Gastrocnemius medialis (tissue), 4 donors: ENCODE results near the gene OR1K1. TPM values are rescaled to one million over a fixed set of nuclear protein-coding genes. Genes with fewer than 3 reads are reported as not detected.

Experiments
- ATAC-seq, 2 donors: fragments of 150-250 bp; one replicate each; pipeline ENCODE4 v1.9.1; 2016
- DNase-seq, 2 donors: peaks; one replicate each; pipeline ENCODE4 v3.0.0-alpha.2; 2019
- H3K27ac ChIP-seq, 4 donors: fragments of 200-600 bp; sonication (generic); 1 replicate in 1 of 4; 2 replicates in 3 of 4; pipeline ENCODE4 v1.5.1; 2016 to 2018; ENCODE audit warnings: mild to moderate bottlenecking in 2 of 4, moderate library complexity in 1 of 4
- H3K27me3 ChIP-seq, 3 donors: fragments of 200-600 bp; sonication (generic) in 2 of 3; 1 replicate in 1 of 3; 2 replicates in 2 of 3; pipeline versions ENCODE4 v1.5.1 to v1.6.0; 2016 to 2019; ENCODE audit warnings: mild to moderate bottlenecking in 1 of 3, moderate library complexity in 1 of 3
- H3K36me3 ChIP-seq, 2 donors: fragments of 200-600 bp; sonication (generic) in 1 of 2; one replicate each; pipeline ENCODE4 v1.5.1; 2017 to 2018
- H3K4me1 ChIP-seq, 2 donors: fragments of 200-600 bp; sonication (generic) in 1 of 2; one replicate each; pipeline ENCODE4 v1.5.1; 2016 to 2017; ENCODE audit warnings: mild to moderate bottlenecking in 2 of 2
- H3K4me3 ChIP-seq, 4 donors: fragments of 200-600 bp; sonication (generic) in 3 of 4; 1 replicate in 1 of 4; 2 replicates in 3 of 4; pipeline ENCODE4 v1.5.1; 2016 to 2019; ENCODE audit warnings: mild to moderate bottlenecking in 2 of 4
- H3K9me3 ChIP-seq, 3 donors: fragments of 200-600 bp; sonication (generic) in 2 of 3; 1 replicate in 1 of 3; 2 replicates in 2 of 3; pipeline ENCODE4 v1.5.1; 2016 to 2019
- CTCF ChIP-seq, 5 experiments: fragments of 450-650 bp in 3 of 5; fragments of 200-600 bp in 2 of 5; sonication (generic) in 2 of 5; IDR thresholded peaks in 4 of 5; conservative IDR thresholded peaks in 1 of 5; 1 replicate in 4 of 5; 2 replicates in 1 of 5; pipeline ENCODE4 v1.5.1; 2016 to 2019; ENCODE audit warnings: antibody characterized with exemption in 5 of 5, mild to moderate bottlenecking in 3 of 5, moderate library complexity in 3 of 5
- POLR2A ChIP-seq, 2 donors: fragments of 450-650 bp; IDR thresholded peaks; one replicate each; pipeline ENCODE4 v1.6.1; 2017; ENCODE audit warnings: antibody characterized with exemption in 2 of 2, mild to moderate bottlenecking in 2 of 2, moderate library complexity in 2 of 2
- in situ Hi-C, 4 donors: fragments of 200-750 bp; cut with MboI; loops; one replicate each; pipeline versions ENCODE4 v1.15.0 to v1.8.0; 2017; ENCODE audit warnings: low sequenced_read_pairs in 4 of 4
- intact Hi-C: fragments of 100-400 bp; cut with DNase I; formaldehyde crosslinking; loops from one replicate; pipeline ENCODE4 v1.15.1; 2023; ENCODE audit warnings: low total_unique reads
- total RNA-seq, 4 donors: library from RNA; depleted of rRNA; stranded (reverse); fragments of >200 nt; gene quantifications; one replicate each; pipeline versions ENCODE4 v1.1.0 to v1.2.3, GENCODE V29; 2016

Gene OR1K1
- total RNA-seq, 4 donors from 2014 or later = not detected

DNA sequence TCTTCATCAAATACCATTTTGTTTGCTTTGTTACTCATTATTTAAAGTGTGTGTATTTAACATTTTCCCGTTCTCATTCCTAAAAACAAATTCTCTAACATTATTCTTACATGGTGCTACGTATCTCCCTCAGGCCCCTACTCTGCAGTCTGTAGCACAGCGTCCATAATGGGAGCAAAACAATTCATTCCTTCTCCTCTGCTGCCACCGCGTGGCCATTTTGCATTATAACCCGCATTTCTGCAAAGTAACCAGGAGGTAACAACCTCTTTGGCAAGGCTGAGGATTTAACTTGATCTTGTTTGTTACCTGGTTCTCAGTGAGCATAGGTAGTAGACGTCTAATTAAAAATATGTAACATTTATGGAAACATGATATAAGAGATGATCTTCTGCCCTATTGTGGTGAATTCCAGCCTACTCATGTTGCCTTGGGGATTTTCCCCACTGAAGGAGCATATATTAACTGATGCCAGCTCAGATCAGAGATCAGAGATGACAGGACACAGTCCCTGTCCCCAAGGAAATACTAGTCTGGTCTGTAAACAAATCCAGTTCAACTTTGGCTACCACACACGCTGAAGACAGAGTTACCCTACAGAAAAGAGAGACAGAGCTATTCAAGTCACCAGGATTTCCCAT is 10.5 kb downstream of the OR1K1 start:
- DNase-seq = peak; percentile 35 to 62
- TF ChIP-seq POLR2A (IDR thresholded peaks at IDR 0.05) (no peak), CTCF (IDR thresholded peaks at IDR 0.05 in 4 of 5, conservative IDR thresholded peaks at IDR 0.05 in 1 of 5) (peak; percentile 74 to 80 (median 77))
- in situ Hi-C loops = loop anchor here (5.0 to 25.0 kb wide), 7 partner anchors 343 to 698 kb away; partner anchors contain the start of gene PTGS1 (in 1 of the 4)

GRCh38 chr9:122812736-122813135 is 12.8 kb downstream of the OR1K1 start:
- no peak for ATAC-seq
- Histone ChIP-seq H3K4me3 (no peak overlapping the region), H3K27ac (no peak overlapping the region), H3K4me1 (no peaks in the 10 kb centered on the region), H3K36me3 (no peaks in the 10 kb centered on the region), H3K27me3 (no peaks in the 10 kb centered on the region), H3K9me3 (no peaks in the 10 kb centered on the region)
- intact Hi-C loops = loop anchor here (10.0 kb wide), 1 partner anchor 688 kb away; no protein-coding TSS in a partner anchor
- no peak for DNase-seq
- no peak for TF ChIP-seq CTCF (IDR thresholded peaks at IDR 0.05 in 4 of 5, conservative IDR thresholded peaks at IDR 0.05 in 1 of 5)
- no peak for TF ChIP-seq POLR2A (IDR thresholded peaks at IDR 0.05)
- in situ Hi-C loops = loop anchor here (5.0 to 25.0 kb wide), 7 partner anchors 345 to 700 kb away; partner anchors contain the start of gene PTGS1 (in 1 of the 4)

More for the DNA sequence above, 10.5 kb downstream of the OR1K1 start:
- H3K36me3 ChIP-seq = no peaks in the 10 kb centered on the region
- H3K9me3 ChIP-seq = no peaks in the 10 kb centered on the region
- ATAC-seq = peak; percentile 89 to 94
- H3K27ac ChIP-seq = no peak overlapping the region
- intact Hi-C loops = loop anchor here (1.0 to 10.0 kb wide), 3 partner anchors 345 to 711 kb away; no protein-coding TSS in a partner anchor
- no peak overlapping the region for H3K4me3 ChIP-seq
- no peaks in the 10 kb centered on the region for H3K27me3 ChIP-seq
- no peaks in the 10 kb centered on the region for H3K4me1 ChIP-seq

DNA sequence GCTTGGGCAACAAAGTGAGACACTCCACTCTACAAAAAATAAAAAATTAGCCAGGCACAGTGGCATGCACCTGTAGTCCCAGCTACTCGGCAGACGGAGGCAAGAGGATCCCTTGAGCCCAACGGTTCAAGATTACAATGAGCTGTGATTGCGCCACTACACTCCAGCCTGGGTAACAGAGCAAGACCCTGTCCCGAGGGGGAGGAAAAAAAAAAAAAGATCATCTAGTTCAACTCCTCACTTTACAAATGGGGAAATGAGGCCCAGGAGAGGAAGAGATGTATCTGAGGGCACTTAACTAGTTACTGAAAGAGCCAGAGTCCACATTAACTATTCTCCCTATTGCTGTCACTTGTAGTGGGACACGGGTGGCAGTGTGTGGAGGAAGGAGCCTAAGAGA is 14.6 kb downstream of the OR1K1 start:
- H3K9me3 ChIP-seq = no peaks in the 10 kb centered on the region
- no peak for DNase-seq
- H3K36me3 ChIP-seq = no peaks in the 10 kb centered on the region
- H3K4me1 ChIP-seq = peaks cover 0 to 5% of the 10 kb centered on the region in 2 donors
- H3K4me3 ChIP-seq = no peak overlapping the region
- no peak for ATAC-seq
- H3K27me3 ChIP-seq = no peaks in the 10 kb centered on the region
- no peak overlapping the region for H3K27ac ChIP-seq
- in situ Hi-C loops (loop anchor here (5.0 to 25.0 kb wide), 7 partner anchors 347 to 702 kb away; partner anchors contain the start of gene PTGS1 (in 1 of the 4)), intact Hi-C loops (loop anchor here (10.0 kb wide), 1 partner anchor 690 kb away; no protein-coding TSS in a partner anchor)
- TF ChIP-seq POLR2A (IDR thresholded peaks at IDR 0.05) (no peak), CTCF (IDR thresholded peaks at IDR 0.05 in 4 of 5, conservative IDR thresholded peaks at IDR 0.05 in 1 of 5) (no peak)

- ATAC-seq (no peak), DNase-seq (no peak)
- Histone ChIP-seq H3K27ac (peak overlapping the region in 3 of 4 donors; percentile 51 to 60 (median 51)), H3K27me3 (no peaks in the 10 kb centered on the region), H3K4me1 (peaks cover 0 to 13% of the 10 kb centered on the region in 2 donors), H3K9me3 (no peaks in the 10 kb centered on the region), H3K36me3 (no peaks in the 10 kb centered on the region), H3K4me3 (no peak overlapping the region)
- TF ChIP-seq POLR2A (IDR thresholded peaks at IDR 0.05) = no peak
- TF ChIP-seq CTCF (IDR thresholded peaks at IDR 0.05 in 4 of 5, conservative IDR thresholded peaks at IDR 0.05 in 1 of 5) = no peak
- in situ Hi-C loops (loop anchor here (10.0 to 25.0 kb wide), 6 partner anchors 351 to 703 kb away; partner anchors contain the start of gene PTGS1 (in 1 of the 4)), intact Hi-C loops (loop anchor here (10.0 kb wide), 1 partner anchor 691 kb away; no protein-coding TSS in a partner anchor)
Observed at GRCh38 chr9:122815544-122815943, 15.6 kb downstream of the OR1K1 start.
